Glutamatergic neuron (in vitro differentiated cells): ENCODE measurements around the gene GAL3ST1. TPM values are rescaled to one million over a fixed set of nuclear protein-coding genes. Genes with fewer than 3 reads are reported as not detected.

ENCODE experiments used
- DNase-seq: peaks from one replicate; pipeline ENCODE4 v3.0.0; 2022
- H3K27ac Mint-ChIP-seq: one replicate; pipeline ENCODE4 v1.8.0; 2020; ENCODE audit warnings: mild to moderate bottlenecking, mixed read lengths, inconsistent platforms; ENCODE audit not compliant: unreplicated experiment
- H3K27me3 Mint-ChIP-seq: one replicate; pipeline ENCODE4 v1.8.0; 2020; ENCODE audit warnings: mild to moderate bottlenecking, moderate library complexity, mixed read lengths, inconsistent platforms; ENCODE audit not compliant: unreplicated experiment
- H3K36me3 Mint-ChIP-seq: one replicate; pipeline ENCODE4 v1.8.0; 2020; ENCODE audit warnings: mild to moderate bottlenecking, mixed read lengths, inconsistent platforms; ENCODE audit not compliant: unreplicated experiment
- H3K4me1 Mint-ChIP-seq: one replicate; pipeline ENCODE4 v1.8.0; 2020; ENCODE audit warnings: mild to moderate bottlenecking, low read depth, mixed read lengths, inconsistent platforms; ENCODE audit not compliant: unreplicated experiment
- H3K4me3 Mint-ChIP-seq: one replicate; pipeline ENCODE4 v1.8.0; 2020; ENCODE audit warnings: mild to moderate bottlenecking, mixed read lengths, inconsistent platforms; ENCODE audit not compliant: unreplicated experiment
- H3K9me3 Mint-ChIP-seq: one replicate; pipeline ENCODE4 v1.8.0; 2020; ENCODE audit warnings: mild to moderate bottlenecking, moderate library complexity, mixed read lengths, inconsistent platforms; ENCODE audit not compliant: unreplicated experiment
- CTCF ChIP-seq: fragments of 200-600 bp; sonication (generic); IDR thresholded peaks from one replicate; pipeline ENCODE4 v1.5.0; 2021; ENCODE audit not compliant: partially characterized antibody, unreplicated experiment
- total RNA-seq: library from RNA; stranded (reverse); fragmentation: NEBNext Ultra II Directional; extraction: Animal tissue kit (Norgen Biotek cat#: 25700); gene quantifications from one replicate; pipeline ENCODE4 v1.2.1, GENCODE V29; 2021; ENCODE audit not compliant: unreplicated experiment

GAL3ST1 gene
- total RNA-seq, 1 donor from 2014 or later = 1.8 TPM

DNA sequence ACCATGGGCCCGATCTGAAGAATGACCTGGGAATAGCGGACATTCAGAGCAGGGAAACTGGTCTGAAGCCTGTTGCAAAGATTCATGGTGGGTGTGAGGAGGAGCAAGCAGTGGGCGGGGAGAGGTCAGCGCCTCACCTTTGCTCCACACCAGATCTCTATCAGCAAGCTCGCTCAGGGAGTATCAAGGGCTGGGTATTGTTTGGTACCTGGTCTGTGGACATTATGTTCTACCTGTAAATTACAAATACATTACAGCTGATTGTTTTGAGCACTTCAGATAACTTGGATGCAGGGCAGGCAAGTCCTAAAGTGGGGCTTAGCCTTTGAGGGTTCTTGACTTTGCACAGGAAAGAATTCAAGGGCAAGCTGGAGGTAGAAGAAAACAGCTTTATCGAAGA lies 58.2 kb downstream of the GAL3ST1 start:
- H3K4me3 Mint-ChIP-seq = no peak overlapping the region
- no peak overlapping the region for H3K27ac Mint-ChIP-seq
- no peak for TF ChIP-seq CTCF
- H3K27me3 Mint-ChIP-seq = peaks cover 4% of the 10 kb centered on the region
- no peaks in the 10 kb centered on the region for H3K9me3 Mint-ChIP-seq
- no peak for DNase-seq
- H3K36me3 Mint-ChIP-seq = no peaks in the 10 kb centered on the region
- H3K4me1 Mint-ChIP-seq = no peaks in the 10 kb centered on the region

DNA sequence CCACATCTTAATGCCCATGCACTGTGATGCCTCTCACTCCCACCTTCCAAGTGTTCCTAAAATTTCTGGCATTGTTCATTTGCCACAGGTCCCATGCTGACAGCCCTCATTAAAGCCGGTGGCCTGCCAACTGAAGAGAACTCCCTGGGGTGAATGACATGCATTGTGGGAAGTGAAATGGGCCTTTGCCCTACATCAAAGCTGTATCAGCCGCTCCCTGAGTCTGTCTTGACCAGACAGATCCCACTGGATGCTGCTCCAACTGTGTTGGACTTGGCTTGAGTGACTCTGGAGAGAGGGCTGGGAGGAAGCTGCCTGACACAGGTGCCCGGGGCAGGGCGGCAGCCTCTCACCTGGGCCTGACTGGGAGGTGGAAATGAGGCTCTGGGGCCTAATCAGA lies 60.2 kb downstream of the GAL3ST1 start:
- DNase-seq = no peak
- no peaks in the 10 kb centered on the region for H3K36me3 Mint-ChIP-seq
- TF ChIP-seq CTCF = no peak
- H3K27ac Mint-ChIP-seq = no peak overlapping the region
- H3K4me3 Mint-ChIP-seq = no peak overlapping the region
- H3K27me3 Mint-ChIP-seq = peaks cover 4% of the 10 kb centered on the region
- no peaks in the 10 kb centered on the region for H3K4me1 Mint-ChIP-seq
- no peaks in the 10 kb centered on the region for H3K9me3 Mint-ChIP-seq

DNA sequence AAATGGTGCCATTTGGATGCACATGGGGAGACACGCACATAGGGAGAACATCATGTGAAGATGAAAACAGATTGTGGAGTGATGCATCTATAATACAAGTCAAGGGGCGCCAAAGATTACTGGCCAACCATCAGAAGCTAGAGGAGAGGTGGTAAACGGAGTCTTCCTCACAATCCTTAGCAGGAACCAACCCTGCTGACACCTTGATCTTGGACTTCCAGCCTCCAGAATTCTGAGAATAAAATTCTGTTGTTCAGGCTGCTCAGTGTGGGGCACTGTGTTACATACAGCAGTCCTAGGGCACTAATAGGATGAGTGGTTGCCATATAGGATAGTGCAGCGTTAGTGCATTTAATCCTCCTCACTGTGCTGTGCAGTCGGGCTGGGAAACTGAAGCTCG lies 61.0 kb downstream of the GAL3ST1 start:
- Mint-ChIP-seq H3K36me3 (no peaks in the 10 kb centered on the region), H3K9me3 (no peaks in the 10 kb centered on the region), H3K4me3 (no peak overlapping the region), H3K4me1 (no peaks in the 10 kb centered on the region), H3K27me3 (peaks cover 4% of the 10 kb centered on the region), H3K27ac (no peak overlapping the region)
- no peak for DNase-seq
- TF ChIP-seq CTCF = no peak

- no peaks in the 10 kb centered on the region for H3K9me3 Mint-ChIP-seq
- H3K27me3 Mint-ChIP-seq = peaks cover 4% of the 10 kb centered on the region
- no peaks in the 10 kb centered on the region for H3K4me1 Mint-ChIP-seq
- no peak for DNase-seq
- no peak overlapping the region for H3K27ac Mint-ChIP-seq
- TF ChIP-seq CTCF = no peak
- no peaks in the 10 kb centered on the region for H3K36me3 Mint-ChIP-seq
- H3K4me3 Mint-ChIP-seq = no peak overlapping the region
These were observed 62.6 kb downstream of the GAL3ST1 start for GRCh38 chr22:30511911-30512310.

DNA sequence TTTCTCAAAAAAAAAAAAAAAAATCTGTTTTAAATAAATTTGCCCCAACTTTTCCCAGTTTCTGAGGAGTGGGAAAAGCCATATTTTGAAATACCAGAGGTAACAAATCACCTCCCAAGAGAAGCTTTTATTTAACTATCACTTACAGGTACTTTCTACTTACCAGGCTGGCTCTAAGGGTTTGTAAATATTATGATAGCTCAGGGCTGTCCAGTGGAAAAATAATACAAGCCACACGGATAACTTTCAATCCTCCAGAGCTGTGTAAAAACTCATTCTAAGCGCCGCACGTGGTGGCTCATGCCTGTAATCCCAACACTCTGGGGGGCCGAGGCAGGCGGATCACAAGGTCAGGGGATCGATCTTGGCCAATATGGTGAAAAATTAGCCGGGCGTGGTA lies 63.4 kb downstream of the GAL3ST1 start:
- peaks cover 4% of the 10 kb centered on the region for H3K27me3 Mint-ChIP-seq
- H3K4me3 Mint-ChIP-seq = no peak overlapping the region
- H3K4me1 Mint-ChIP-seq = no peaks in the 10 kb centered on the region
- DNase-seq = no peak
- no peaks in the 10 kb centered on the region for H3K36me3 Mint-ChIP-seq
- H3K9me3 Mint-ChIP-seq = no peaks in the 10 kb centered on the region
- no peak for TF ChIP-seq CTCF
- no peak overlapping the region for H3K27ac Mint-ChIP-seq
